Adrenal gland (tissue), 12 donors: ENCODE results near the gene PTPN3. TPM values are rescaled to one million over a fixed set of nuclear protein-coding genes. Genes with fewer than 3 reads are reported as not detected.

Experiments used
- DNase-seq, 7 donors: peaks; one replicate each; pipeline ENCODE4 v3.0.0-alpha.2; 2019 to 2020
- H3K27ac ChIP-seq, 5 donors: fragments of 200-600 bp; sonication (generic) in 4 of 5; 1 replicate in 3 of 5; 2 replicates in 2 of 5; pipeline versions ENCODE4 v1.5.1 to v1.8.0; 2016 to 2020; ENCODE audit warnings: mild to moderate bottlenecking in 1 of 5
- H3K27me3 ChIP-seq: fragments of 200-600 bp; 2 replicates; pipeline ENCODE4 v1.8.0; 2021
- H3K36me3 ChIP-seq, 2 donors: fragments of 200-600 bp; replicated peaks in 1 of 2; 1 replicate in 1 of 2; 2 replicates in 1 of 2; pipeline versions ENCODE4 v1.5.1 to v1.8.0; 2018 to 2022
- H3K4me1 ChIP-seq, 2 donors: fragments of 200-600 bp; replicated peaks in 1 of 2; 1 replicate in 1 of 2; 2 replicates in 1 of 2; pipeline versions ENCODE4 v1.5.1 to v1.8.0; 2018 to 2021
- H3K4me3 ChIP-seq, 4 donors: fragments of 200-600 bp; sonication (generic) in 3 of 4; one replicate each; pipeline ENCODE4 v1.5.1; 2016 to 2018
- H3K9me3 ChIP-seq, 3 donors: fragments of 200-600 bp; sonication (generic) in 1 of 3; replicated peaks in 1 of 3; 1 replicate in 2 of 3; 2 replicates in 1 of 3; pipeline versions ENCODE4 v1.5.1 to v1.8.0; 2016 to 2021
- POLR2A ChIP-seq, 2 donors: fragments of 450-650 bp; IDR thresholded peaks; one replicate each; pipeline ENCODE4 v1.6.1; 2017; ENCODE audit warnings: antibody characterized with exemption in 2 of 2, mild to moderate bottlenecking in 2 of 2, moderate library complexity in 1 of 2
- WGBS, 4 donors: extraction: QIAGEN DNeasy Blood & Tissue Kit in 2 of 4; methylation state at CpG; one replicate each; pipeline versions ENCODE4 v1.1.5 to v1.1.7; 2013 to 2017; 5-methylcytosine and 5-hydroxymethylcytosine counted together
- intact Hi-C, 2 donors: fragments of 100-400 bp; cut with DNase I; formaldehyde crosslinking; loops; one replicate each; pipeline versions ENCODE4 v1.14.1 to v1.15.0; 2022 to 2023
- polyA plus RNA-seq, 3 donors: library from polyadenylated mRNA; stranded (reverse); fragments of 200-250 nt in 2 of 3; fragments of 350-450 nt in 1 of 3; fragmentation: Illumina TruSeq in 1 of 3; extraction: RNeasy Lipid Tissue Mini Kit (QIAGEN cat#74804) in 1 of 3; gene quantifications; one replicate each; pipeline ENCODE4 v1.2.3, GENCODE V29; 2013 to 2014
- total RNA-seq, 9 donors: library from RNA; depleted of rRNA in 4 of 9; stranded (reverse); fragments of >200 nt in 4 of 9; fragments of 120-200 nt in 1 of 9; fragmentation: NEBNext Ultra II Directional in 1 of 9; extraction: Animal tissue kit (Norgen Biotek cat#: 25700) in 1 of 9; gene quantifications; one replicate each; pipeline versions ENCODE4 v1.1.0 to v1.2.4, GENCODE V29; 2013 to 2023
- TF ChIP-seq, protein P1 (sequence below), 6 experiments: fragments of 450-650 bp in 4 of 6; fragments of 200-600 bp in 2 of 6; sonication (generic) in 1 of 6; IDR thresholded peaks; 1 replicate in 5 of 6; 2 replicates in 1 of 6; pipeline versions ENCODE4 v1.5.1 to v1.8.0; 2016 to 2021; ENCODE audit warnings: antibody characterized with exemption in 6 of 6, mild to moderate bottlenecking in 2 of 6, moderate library complexity in 1 of 6
- donor health status: healthy with polysubstance abuse.
- donor health status: Bipolar disorder and iron deficiency.
- donor health status: DM: yes; HTN: yes; CAD: no.
- donor health status: DM: no; HTN: no; CAD: no.
- donor health status: DM: no; HTN: no; CAD: no.
- donor health status: DM: yes; HTN: yes; CAD: no.

PTPN3 gene
- total and polyA plus RNA-seq, 12 donors, result 1.6 to 6.1 (median 3.0) TPM

DNA sequence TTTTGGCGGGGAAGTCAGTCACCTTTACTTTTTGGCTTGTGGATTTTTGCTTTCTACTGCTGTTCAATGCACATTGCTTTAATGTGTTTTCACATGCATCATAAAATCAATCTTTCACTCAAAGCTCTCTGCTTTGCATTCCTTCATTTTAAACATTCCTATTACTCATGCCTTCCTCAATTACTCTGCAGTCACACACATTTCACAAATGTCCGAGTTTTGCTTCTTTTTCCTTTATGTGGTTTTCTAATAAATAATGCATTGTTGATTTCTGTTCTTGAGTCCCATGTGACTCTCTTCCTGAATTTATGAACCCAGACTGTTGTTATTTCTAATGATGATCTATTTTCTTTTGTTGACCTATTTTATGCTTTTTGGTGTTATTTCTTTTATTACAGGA lies 95.0 kb downstream of the PTPN3 start:
- H3K4me1 ChIP-seq, result no peaks in the 10 kb centered on the region
- intact Hi-C loops, result loop anchor here in 1 of 2 donors (10.0 kb wide), 1 partner anchor 208 kb away; no protein-coding TSS in a partner anchor
- H3K36me3 ChIP-seq, result no peaks in the 10 kb centered on the region
- WGBS, 4 donors, result 82 to 84% (median 83%) methylated on average over 2 of the region's 2 CpGs
- H3K27ac ChIP-seq, result no peak overlapping the region
- no peak for DNase-seq
- H3K4me3 ChIP-seq, result no peak overlapping the region
- H3K9me3 ChIP-seq, result no peaks in the 10 kb centered on the region
- no peak for TF ChIP-seq POLR2A (IDR thresholded peaks at IDR 0.05)
- TF ChIP-seq, protein P1, sequence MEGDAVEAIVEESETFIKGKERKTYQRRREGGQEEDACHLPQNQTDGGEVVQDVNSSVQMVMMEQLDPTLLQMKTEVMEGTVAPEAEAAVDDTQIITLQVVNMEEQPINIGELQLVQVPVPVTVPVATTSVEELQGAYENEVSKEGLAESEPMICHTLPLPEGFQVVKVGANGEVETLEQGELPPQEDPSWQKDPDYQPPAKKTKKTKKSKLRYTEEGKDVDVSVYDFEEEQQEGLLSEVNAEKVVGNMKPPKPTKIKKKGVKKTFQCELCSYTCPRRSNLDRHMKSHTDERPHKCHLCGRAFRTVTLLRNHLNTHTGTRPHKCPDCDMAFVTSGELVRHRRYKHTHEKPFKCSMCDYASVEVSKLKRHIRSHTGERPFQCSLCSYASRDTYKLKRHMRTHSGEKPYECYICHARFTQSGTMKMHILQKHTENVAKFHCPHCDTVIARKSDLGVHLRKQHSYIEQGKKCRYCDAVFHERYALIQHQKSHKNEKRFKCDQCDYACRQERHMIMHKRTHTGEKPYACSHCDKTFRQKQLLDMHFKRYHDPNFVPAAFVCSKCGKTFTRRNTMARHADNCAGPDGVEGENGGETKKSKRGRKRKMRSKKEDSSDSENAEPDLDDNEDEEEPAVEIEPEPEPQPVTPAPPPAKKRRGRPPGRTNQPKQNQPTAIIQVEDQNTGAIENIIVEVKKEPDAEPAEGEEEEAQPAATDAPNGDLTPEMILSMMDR (IDR thresholded peaks at IDR 0.05), result no peak
- no peaks in the 10 kb centered on the region for H3K27me3 ChIP-seq

DNA sequence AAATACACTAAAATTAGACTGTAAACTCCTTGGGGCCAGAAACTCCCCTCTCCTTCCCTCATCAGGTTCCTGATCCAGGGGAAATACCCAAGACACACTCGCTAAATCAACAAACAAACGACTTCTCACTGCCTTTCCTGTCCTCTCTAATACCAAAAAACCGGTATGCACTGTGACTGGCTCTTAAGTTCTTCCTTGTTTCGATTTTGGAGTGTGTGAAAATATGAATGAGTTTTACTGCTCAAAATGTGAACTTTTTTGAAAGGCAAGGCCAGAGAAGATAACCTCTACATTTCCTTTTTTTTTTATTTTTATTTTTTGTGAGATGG lies 96.2 kb downstream of the PTPN3 start:
- no peak overlapping the region for H3K4me3 ChIP-seq
- H3K27me3 ChIP-seq, result no peaks in the 10 kb centered on the region
- H3K4me1 ChIP-seq, result no peaks in the 10 kb centered on the region
- 57 to 69% (median 62%) methylated on average over 4 of the region's 4 CpGs for WGBS, 4 donors
- TF ChIP-seq, protein P1 (IDR thresholded peaks at IDR 0.05), result no peak
- TF ChIP-seq POLR2A (IDR thresholded peaks at IDR 0.05), result no peak
- H3K9me3 ChIP-seq, result no peaks in the 10 kb centered on the region
- H3K36me3 ChIP-seq, result no peaks in the 10 kb centered on the region
- intact Hi-C loops, result loop anchor here in 1 of 2 donors (10.0 kb wide), 1 partner anchor 207 kb away; no protein-coding TSS in a partner anchor
- H3K27ac ChIP-seq, result no peak overlapping the region
- peak in 1 of 7 donors; percentile 13 for DNase-seq

DNA sequence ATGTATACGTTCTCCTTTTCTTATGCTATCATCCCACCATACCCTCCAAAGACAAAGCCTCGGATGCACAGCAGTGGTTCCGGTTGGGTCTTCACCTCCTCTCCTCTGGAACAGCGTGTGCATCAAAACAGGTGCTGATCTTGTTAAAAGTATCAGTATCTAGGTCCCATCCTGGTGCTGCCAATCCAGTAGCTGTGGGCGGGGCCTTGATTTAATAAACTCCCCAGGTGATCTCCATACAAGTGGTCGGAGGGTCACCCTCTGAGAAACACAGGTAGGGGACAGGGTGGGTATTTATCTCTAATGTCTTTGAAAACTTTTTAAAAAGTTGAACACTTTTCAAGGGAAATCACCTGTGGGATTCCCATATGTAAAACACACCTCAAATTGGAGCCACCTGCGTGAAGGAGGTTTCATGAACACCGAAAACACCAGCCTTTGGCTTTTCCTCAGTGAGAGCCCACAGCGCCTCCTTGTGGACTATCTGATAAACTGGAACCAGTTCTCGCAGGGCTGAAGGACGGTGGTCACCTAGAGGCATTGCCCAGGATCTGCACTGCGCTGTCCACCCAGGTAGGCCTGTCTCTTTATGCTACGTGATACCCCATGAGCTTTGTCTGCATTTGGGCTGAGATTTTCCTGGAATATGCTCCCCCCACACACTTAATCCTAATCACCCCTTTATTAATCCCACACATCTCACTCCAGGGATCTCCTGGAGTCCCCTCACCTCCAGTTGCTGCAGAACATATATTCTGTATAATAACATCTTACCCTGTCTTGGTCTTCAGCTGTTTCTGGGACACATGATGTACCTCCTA lies 96.7 kb downstream of the PTPN3 start:
- Histone ChIP-seq H3K4me1 (no peaks in the 10 kb centered on the region), H3K27me3 (no peaks in the 10 kb centered on the region), H3K27ac (no peak overlapping the region), H3K4me3 (no peak overlapping the region), H3K36me3 (no peaks in the 10 kb centered on the region), H3K9me3 (no peaks in the 10 kb centered on the region)
- TF ChIP-seq POLR2A (IDR thresholded peaks at IDR 0.05), result no peak
- TF ChIP-seq, protein P1 (IDR thresholded peaks at IDR 0.05), result peak; percentile 73 to 87 (median 81)
- 49 to 62% (median 51%) methylated on average over 8 to 13 of the region's 13 CpGs for WGBS, 4 donors
- peak; percentile 63 to 86 (median 75) for DNase-seq
- intact Hi-C loops, result loop anchor here in 1 of 2 donors (10.0 kb wide), 1 partner anchor 207 kb away; no protein-coding TSS in a partner anchor

DNA sequence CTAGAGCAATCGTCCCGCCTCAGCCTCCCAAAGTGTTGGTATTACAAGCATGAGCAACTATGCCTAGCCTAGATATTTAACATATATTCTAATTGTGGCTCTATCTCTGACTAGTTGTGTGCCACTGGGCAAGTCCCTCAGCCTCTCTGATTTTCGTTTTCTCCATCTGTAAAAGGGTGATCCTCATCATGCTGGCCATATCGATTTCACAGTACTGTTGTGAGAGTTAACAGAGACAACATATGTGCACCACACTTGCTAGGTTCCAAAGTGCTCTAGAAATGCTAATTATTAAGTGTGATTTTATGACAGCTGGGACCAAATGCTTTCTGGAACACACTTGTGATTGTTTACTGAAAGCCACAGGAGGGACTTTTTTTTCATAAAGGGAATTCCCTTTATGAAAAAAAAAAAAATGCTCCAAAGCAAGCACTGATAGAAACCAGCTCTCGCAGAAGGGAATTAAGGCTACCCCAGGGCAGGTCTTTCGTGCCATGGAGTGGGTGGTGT lies 98.8 kb downstream of the PTPN3 start:
- 84 to 95% (median 89%) methylated on average over 6 of the region's 6 CpGs for WGBS, 4 donors
- Histone ChIP-seq H3K27me3 (no peaks in the 10 kb centered on the region), H3K27ac (no peak overlapping the region), H3K4me3 (no peak overlapping the region), H3K36me3 (no peaks in the 10 kb centered on the region), H3K4me1 (no peaks in the 10 kb centered on the region), H3K9me3 (no peaks in the 10 kb centered on the region)
- intact Hi-C loops, result no loop called here
- no peak for DNase-seq
- TF ChIP-seq POLR2A (IDR thresholded peaks at IDR 0.05), result no peak
- TF ChIP-seq, protein P1 (IDR thresholded peaks at IDR 0.05), result no peak
